Thyroid gland (tissue), 4 donors: ENCODE results near the gene CHST9.

ENCODE experiments used
- POLR2A ChIP-seq, 2 donors: fragments of 450-650 bp; IDR thresholded peaks; one replicate each; pipeline ENCODE4 v1.6.1; 2017; ENCODE audit warnings: antibody characterized with exemption in 2 of 2, mild to moderate bottlenecking in 2 of 2, moderate library complexity in 1 of 2
- TF ChIP-seq, protein P1 (sequence below), 6 experiments: fragments of 200-600 bp in 3 of 6; fragments of 450-650 bp in 3 of 6; sonication (generic) in 3 of 6; IDR thresholded peaks; one replicate each; pipeline ENCODE4 v1.5.1; 2016 to 2019; ENCODE audit warnings: antibody characterized with exemption in 6 of 6, mild to moderate bottlenecking in 2 of 6, inconsistent platforms in 1 of 6, moderate library complexity in 1 of 6

DNA sequence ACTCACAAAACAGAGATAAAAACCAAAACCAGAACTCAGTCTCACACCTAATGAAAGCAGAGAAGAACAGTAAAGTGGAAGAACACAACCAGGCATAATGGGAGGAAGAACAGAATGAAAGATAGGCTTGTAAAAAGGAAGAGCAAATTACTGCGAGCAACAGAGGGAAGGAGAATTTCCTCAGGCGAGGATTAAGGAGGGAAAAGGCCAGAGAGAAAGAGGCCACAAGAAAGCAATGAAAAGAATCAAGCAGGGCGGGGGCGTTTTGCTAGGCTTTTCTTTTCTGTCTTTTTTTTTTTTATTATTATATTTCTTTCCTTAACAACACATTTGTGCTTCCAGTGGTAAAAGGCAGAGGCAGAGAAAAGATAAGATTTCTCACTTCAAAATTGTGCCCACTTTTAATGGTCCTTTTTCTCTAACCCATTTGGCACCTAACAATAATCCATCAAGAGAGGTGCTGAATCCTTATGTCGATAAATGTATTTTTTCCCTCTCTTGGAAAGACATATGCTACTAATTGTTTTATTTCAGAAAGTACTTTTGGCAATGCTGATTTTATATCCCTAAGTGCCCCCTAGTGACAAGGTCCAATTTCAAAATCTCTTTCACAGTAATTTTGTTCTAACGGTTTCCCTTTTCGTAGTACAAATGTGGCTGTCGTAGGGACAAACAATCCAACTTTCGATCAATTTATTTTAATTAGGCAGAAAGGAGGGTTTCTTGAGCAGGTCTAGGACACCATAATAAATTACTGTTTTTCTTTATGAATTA is 180.9 kb downstream of the CHST9 start:
- TF ChIP-seq POLR2A (IDR thresholded peaks at IDR 0.05): no peak
- TF ChIP-seq, protein P1, sequence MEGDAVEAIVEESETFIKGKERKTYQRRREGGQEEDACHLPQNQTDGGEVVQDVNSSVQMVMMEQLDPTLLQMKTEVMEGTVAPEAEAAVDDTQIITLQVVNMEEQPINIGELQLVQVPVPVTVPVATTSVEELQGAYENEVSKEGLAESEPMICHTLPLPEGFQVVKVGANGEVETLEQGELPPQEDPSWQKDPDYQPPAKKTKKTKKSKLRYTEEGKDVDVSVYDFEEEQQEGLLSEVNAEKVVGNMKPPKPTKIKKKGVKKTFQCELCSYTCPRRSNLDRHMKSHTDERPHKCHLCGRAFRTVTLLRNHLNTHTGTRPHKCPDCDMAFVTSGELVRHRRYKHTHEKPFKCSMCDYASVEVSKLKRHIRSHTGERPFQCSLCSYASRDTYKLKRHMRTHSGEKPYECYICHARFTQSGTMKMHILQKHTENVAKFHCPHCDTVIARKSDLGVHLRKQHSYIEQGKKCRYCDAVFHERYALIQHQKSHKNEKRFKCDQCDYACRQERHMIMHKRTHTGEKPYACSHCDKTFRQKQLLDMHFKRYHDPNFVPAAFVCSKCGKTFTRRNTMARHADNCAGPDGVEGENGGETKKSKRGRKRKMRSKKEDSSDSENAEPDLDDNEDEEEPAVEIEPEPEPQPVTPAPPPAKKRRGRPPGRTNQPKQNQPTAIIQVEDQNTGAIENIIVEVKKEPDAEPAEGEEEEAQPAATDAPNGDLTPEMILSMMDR (IDR thresholded peaks at IDR 0.05): peak in 4 of 6 experiments; percentile 16 to 51 (median 36)
